ENCODE results near the gene CCRL2. TPM values are rescaled to one million over a fixed set of nuclear protein-coding genes. Genes with fewer than 3 reads are reported as not detected.

Gene CCRL2
- total and polyA plus RNA-seq, 2 of the 8 experiments (the other 6 are each of a cell fraction or from before 2014, with no cell fraction given), result not detected

DNA sequence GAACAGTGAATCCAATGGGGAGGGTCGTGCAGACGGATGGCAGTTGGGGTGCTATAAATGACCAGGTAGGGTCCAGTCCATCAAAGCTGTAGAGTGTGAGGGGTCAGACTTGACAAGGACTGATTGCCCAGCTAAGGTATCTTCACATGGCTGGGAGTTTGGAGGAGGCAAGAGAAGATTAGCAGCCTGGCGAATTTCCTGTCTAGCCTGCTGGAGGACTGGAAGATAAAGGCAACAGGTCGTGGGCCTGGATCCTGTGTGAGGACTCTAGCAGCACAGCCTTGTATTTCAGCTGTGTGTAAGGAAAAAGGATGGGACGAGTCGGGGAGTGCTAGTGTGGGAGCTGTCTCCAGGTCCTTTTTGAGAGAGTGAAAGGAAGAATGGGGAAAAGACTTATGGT, 17.8 kb upstream of the CCRL2 start:
- H3K4me3 ChIP-seq (ENCODE audit: extremely low read depth in 1 of 4, insufficient read depth in 2 of 4, low read depth in 3 of 4, low read length in 4 of 4), result no peak overlapping the region

More for the DNA sequence above, 17.8 kb upstream of the CCRL2 start:
- Histone ChIP-seq H4K20me1 (replicated peaks in 1 of 2; ENCODE audit: control insufficient read depth in 1 of 2, insufficient read depth in 2 of 2, low read length in 2 of 2) (no peaks in the 10 kb centered on the region), H3K14ac (ENCODE audit: insufficient read length) (no peak overlapping the region), H3K23me2 (ENCODE audit: low read depth, low read length) (no peaks in the 10 kb centered on the region), H4K91ac (replicated peaks; ENCODE audit: insufficient read length, low read length) (no peak overlapping the region), H4K5ac (ENCODE audit: insufficient read length, low read depth, low read length) (no peak overlapping the region), H3K56ac (replicated peaks; ENCODE audit: insufficient read length, low read depth, low read length) (no peak overlapping the region), H3K23ac (ENCODE audit: insufficient read length) (no peak overlapping the region), H2BK120ac (replicated peaks; ENCODE audit: low read depth, low read length) (no peak overlapping the region), H3K4ac (replicated peaks; ENCODE audit: insufficient read length, low read depth, low read length) (no peak overlapping the region), H3K79me1 (ENCODE audit: low read depth, low read length) (no peaks in the 10 kb centered on the region), H3K4me2 (ENCODE audit: insufficient read depth in 1 of 2, low read depth in 2 of 2, low read length in 2 of 2) (no peak overlapping the region), H3K18ac (ENCODE audit: extremely low read depth, low read length) (no peak overlapping the region), H3K9me3 (ENCODE audit: insufficient read depth in 2 of 2, low read depth in 1 of 2, low read length in 1 of 2) (no peaks in the 10 kb centered on the region), H3K27me3 (replicated peaks in 1 of 4; ENCODE audit: control insufficient read depth in 3 of 4, extremely low read depth in 1 of 4, insufficient read depth in 3 of 4, low read length in 3 of 4) (no peaks in the 10 kb centered on the region), H2BK5ac (ENCODE audit: low read depth, low read length) (no peak overlapping the region), H2BK20ac (ENCODE audit: low read length) (no peak overlapping the region), H3K27ac (ENCODE audit: low read depth, low read length) (no peak overlapping the region), H3K36me3 (ENCODE audit: control insufficient read depth in 2 of 4, insufficient read depth in 4 of 4, low read length in 3 of 4) (no peaks in the 10 kb centered on the region), H3K9ac (replicated peaks in 1 of 4; ENCODE audit: extremely low read depth in 1 of 4, low read depth in 3 of 4, low read length in 3 of 4) (no peak overlapping the region), H2BK12ac (ENCODE audit: low read depth, low read length) (no peak overlapping the region), H2AK5ac (ENCODE audit: low read depth, low read length) (no peak overlapping the region), H3K79me2 (ENCODE audit: control insufficient read depth in 1 of 2, insufficient read depth in 2 of 2, low read length in 2 of 2) (no peaks in the 10 kb centered on the region), H3K4me1 (replicated peaks in 1 of 4; ENCODE audit: control insufficient read depth in 3 of 4, insufficient read depth in 4 of 4, low read length in 3 of 4) (peaks cover 0 to 6% (median 0%) of the 10 kb centered on the region in 4 experiments; a peak in 1 of 7 replicates), H4K8ac (ENCODE audit: extremely low read depth, insufficient read depth, low read length) (no peak overlapping the region), H2AFZ (ENCODE audit: low read length) (no peak overlapping the region), H2BK15ac (ENCODE audit: low read length) (no peak overlapping the region)
- FAIRE-seq (no peak), DNase-seq (ENCODE audit: low read depth in 1 of 2, low spot score in 2 of 2) (no peak)
- ChIA-PET CTCF (ENCODE audit: partially characterized antibody) (interaction anchor here (0.8 to 1.5 kb wide), 5 partner anchors 8 to 239 kb away, joined by 3 to 6 read pairs (median 3); no protein-coding TSS in a partner anchor), POLR2A (ENCODE audit: partially characterized antibody) (no interaction called here)
- TF ChIP-seq, protein P1, sequence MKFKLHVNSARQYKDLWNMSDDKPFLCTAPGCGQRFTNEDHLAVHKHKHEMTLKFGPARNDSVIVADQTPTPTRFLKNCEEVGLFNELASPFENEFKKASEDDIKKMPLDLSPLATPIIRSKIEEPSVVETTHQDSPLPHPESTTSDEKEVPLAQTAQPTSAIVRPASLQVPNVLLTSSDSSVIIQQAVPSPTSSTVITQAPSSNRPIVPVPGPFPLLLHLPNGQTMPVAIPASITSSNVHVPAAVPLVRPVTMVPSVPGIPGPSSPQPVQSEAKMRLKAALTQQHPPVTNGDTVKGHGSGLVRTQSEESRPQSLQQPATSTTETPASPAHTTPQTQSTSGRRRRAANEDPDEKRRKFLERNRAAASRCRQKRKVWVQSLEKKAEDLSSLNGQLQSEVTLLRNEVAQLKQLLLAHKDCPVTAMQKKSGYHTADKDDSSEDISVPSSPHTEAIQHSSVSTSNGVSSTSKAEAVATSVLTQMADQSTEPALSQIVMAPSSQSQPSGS (IDR thresholded peaks at IDR 0.05; ENCODE audit: low read length), result no peak
- no peak for TF ChIP-seq CBX5 (IDR thresholded peaks at IDR 0.05; ENCODE audit: low read depth, low read length)
- TF ChIP-seq CHD2 (IDR thresholded peaks at IDR 0.05; ENCODE audit: low read length), result no peak
- no peak for TF ChIP-seq TAF1 (IDR thresholded peaks at IDR 0.05; ENCODE audit: low read depth, low read length)
- 74% methylated on average over 6 of the region's 6 CpGs; no CpG with 5 or more reads in 1 of the 2 experiments for WGBS, 2 experiments (ENCODE audit: extremely low coverage in 1 of 2, insufficient coverage in 1 of 2, insufficient read length in 1 of 2, insufficient replicate concordance in 2 of 2, low coverage in 1 of 2, low lambda C conversion rate in 2 of 2, missing lambda C conversion rate in 1 of 2)

All from H1 (cell line).